ENCODE results near the gene MMP24.

MMP24 gene

DNA sequence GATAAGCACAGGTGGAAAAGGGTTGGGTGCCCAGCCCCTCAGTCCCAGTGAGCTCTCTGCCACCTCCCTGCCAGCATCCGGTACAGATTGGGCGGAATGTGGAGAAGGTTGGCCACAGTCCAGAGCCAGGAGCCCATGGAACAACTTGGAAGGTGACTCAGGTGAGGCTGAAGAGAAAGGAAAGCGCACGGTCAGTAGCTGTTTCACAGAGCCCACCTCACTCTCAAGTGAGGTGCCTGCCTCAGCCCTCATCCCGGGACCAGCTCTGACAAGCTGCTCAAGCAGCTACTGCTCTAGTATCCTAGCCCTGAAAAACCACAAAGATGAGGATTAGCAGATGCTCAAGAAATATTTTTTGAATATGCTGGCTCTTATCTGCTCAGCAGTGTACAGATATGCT is 52.5 kb downstream of the MMP24 start:
- DNase-seq (ENCODE audit: low spot score) = no peak

DNA sequence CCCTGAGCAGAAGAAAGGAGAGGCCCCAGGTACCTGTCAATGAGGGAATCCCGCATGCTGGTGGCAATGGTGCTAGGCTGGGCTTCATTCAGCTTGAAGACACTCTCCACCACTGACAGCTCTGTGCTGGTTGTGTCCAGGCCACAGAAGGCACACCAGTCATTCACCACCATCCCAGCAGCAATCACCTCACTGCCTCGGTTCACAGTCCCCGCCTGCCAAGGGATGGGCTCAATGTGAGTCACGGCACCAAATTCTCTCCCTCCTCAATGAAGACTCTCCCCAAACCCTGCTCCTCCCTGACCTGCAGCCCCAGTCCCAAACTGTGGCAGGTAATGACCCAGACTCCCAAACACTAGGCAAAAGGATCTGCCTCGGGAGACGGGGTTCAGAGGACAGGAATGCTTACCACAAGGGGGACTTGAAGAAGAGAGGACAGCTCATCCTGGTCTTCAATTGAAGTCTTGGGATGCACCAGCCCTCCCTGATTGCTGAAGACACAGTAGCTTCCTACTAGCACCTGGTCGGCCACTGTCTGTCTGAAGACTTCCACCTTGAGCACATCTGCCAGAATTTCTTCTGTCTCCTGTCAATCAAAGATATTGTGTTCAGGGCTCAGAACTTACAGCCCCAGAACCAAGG is 53.2 kb downstream of the MMP24 start:
- no peak for DNase-seq (ENCODE audit: low spot score)

- no peak for DNase-seq (ENCODE audit: low spot score)
Measured at GRCh38 chr20:35280523-35280922, 54.0 kb downstream of the MMP24 start.

DNA sequence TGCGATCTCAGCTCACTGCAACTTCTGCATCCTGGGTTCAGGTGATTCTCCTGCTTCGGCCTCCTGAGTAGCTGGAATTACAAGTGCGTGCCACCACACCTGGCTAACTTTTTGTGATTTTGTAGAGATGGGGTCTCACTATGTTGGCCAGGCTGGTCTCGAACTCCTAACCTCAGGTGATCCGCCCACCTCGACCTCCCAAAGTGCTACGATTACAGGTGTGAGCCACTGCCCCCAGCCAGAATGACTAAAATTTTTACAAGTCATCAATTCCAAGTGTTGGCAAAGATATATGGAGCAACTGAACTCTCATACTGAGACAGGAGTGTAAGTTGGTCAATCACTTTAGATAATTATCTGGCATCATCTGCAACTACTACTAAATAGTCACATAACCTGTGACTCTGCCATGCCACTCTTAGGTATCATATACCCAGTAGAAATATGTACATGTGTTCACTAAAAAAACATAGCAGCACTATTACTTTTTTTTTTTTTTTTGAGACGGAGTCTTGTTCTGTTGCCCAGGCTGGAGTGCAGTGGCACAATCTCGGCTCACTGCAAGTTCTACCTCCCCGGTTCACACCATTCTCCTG is 55.1 kb downstream of the MMP24 start:
- DNase-seq (ENCODE audit: low spot score) = no peak

DNA sequence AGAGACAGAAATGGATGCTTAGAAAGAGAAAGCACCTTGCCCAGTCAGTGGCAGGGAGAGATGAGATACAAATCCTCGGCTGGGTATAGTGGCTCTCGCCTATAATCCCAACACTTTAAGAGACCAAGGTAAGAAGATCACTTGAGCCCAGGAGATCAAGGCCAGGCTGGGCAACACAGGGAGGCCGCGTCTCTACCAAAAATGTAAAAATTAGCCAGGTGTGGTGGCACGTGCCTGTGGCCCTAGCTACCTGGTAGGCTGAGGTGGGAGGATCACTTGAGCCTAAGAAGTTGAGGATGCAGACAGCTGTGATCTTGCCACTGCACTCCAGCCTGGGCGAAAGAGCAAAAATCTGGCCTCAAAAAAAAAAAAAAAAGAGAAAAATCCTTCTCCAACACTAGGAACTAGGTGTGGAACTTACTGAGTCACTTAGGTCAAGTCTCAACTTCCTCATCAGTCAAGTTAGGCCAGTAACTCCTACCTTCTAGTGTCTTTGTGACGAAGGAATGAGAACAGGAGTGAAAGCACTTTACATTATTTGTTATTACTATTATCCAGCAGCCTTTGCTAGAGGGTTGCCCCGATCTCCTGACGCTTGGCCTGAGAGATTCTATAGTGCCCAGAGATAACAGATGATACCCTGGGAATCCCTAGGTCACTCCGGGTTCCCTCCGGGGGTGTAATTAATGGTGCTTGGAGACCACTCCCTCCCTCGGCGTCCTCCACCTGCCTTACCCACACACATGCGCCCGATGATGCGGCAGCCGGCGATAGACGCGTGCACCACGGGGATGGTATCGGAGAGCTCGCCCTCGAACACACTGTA is 57.2 kb downstream of the MMP24 start:
- DNase-seq (ENCODE audit: low spot score) = no peak

- peak; percentile 96 for DNase-seq (ENCODE audit: low spot score)
Measured at GRCh38 chr20:35284267-35284991, 57.9 kb downstream of the MMP24 start, which contains the start of gene EIF6. Gene EIF6 (minus strand): TSS chr20:35284772. CDS start chr20:35284487, 285 bp downstream.

DNA sequence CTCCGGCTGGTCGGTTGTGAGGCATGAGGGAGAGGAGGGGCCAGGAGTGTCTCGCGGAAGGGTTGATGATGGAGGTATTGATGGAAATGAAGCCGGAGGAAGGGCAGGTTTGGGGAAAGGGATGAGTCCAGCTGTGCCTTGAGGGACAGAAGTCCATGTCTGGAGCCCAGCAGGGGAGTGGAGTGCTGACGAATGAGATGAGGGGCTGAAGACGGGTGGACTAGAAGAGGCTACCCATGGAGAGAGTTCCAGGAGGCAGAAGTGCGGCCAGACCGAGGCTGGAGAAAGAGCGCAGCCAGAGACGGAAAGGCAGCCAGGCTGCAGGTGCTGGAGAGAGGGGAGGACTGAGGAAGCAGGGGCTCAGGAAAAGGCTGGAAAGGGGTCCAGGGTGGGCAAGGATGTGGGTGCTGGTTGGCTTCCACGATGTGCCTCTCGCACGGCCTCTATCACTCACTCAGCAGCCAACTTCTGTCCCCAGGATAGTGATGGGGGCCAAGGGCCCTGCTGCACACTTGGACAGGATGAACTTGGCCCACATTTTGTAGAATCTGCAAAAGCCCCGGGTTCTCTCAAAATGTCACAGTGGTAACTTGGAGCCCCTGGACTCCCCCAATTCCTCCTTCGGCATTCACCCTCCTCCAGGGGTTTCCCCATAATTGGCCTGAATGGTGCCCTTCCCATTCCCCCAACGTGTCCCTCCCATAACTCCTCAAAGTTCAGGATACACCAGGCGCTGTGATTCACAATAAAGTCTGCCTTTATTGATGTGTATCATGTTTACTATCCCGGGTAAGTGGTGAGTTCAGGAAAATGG is 58.7 kb downstream of the MMP24 start:
- no peak for DNase-seq (ENCODE audit: low spot score)

DNA sequence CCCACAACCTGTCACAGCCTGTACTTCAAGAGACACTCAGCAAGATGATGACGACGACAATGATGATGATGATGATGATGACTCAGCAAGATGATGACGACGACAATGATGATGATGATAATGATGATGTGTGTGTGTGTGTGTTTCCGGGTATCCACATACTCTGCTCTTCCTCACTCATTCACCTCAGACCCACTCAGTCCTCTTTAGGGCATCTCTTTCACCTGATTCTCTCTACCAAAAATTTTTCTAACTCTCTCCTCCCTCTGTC is 59.3 kb downstream of the MMP24 start:
- no peak for DNase-seq (ENCODE audit: low spot score)

- DNase-seq (ENCODE audit: low spot score) = no peak
Measured at GRCh38 chr20:35286077-35286898, 59.8 kb downstream of the MMP24 start.

DNA sequence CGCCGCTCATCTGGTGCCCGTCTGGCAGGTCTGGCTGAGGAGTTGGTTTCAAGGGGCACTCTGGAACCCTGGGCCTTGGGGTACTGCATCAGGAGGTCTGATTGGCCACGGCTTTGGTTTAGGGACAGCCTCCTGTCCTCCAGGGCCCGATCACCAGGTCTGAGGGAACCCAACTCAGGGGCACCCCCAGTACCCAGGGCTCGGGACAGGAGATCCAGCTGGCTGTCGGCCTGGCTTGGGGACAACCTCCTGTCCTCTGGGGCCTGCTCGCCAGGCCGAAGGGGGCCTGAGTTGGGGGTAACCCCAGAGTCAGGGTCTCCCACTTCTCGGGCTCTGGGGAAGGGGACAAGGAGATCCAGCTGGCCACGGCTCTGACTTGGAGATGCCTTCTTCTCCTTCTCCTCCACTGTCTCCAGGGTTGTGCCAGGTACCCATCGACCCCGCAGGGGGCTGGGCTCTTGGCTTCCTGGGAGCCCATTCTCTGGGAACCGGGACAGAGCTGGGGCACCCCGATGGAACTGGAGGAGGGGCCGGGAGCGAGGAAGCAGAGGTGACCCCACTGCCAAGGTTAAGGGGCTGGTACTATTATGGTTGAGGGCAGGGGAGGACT is 60.5 kb downstream of the MMP24 start:
- DNase-seq (ENCODE audit: low spot score) = no peak

DNA sequence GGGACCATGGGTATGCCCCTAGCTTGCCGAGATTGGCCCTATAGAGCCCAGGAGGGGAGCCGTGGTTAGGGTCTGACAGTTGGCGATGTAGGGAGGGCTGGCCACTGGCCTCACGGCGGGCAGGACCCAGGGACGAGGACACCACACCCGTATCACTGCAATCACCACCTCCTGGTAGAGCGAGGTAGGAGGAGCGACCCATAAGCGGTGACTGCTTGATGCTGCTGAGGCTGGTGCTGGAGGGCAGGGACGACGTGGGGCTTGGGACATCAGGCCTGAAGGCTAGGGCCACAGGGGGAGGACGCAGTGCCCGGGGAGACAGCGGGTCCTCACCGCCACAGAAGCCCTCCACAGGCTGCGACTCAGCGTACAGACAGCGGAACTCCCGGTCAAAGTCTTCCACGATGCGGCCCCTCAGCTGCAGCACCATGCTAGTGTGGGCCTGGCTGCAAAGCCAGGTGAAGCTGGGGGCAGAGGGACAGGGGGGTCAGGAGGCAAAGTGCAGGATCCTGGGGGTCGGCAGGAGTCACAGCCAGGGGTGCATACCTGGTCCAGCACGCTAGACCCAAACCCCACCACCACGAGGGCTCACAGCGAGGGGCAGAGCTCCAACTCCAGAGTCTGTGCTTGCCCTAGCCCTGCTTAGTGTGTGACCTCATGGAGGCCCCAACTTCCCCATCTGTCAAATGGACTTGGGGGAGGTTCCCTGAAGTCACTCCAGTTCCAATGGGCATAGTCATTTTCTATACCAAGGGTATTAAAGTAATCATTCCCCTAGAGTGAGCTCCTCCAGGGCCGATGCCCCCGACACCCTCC is 61.2 kb downstream of the MMP24 start:
- DNase-seq (ENCODE audit: low spot score) = no peak

GRCh38 chr20:35288325-35289060 is 62.0 kb downstream of the MMP24 start:
- DNase-seq (ENCODE audit: low spot score) = no peak

GRCh38 chr20:35290186-35290886 is 63.8 kb downstream of the MMP24 start:
- no peak for DNase-seq (ENCODE audit: low spot score)

DNA sequence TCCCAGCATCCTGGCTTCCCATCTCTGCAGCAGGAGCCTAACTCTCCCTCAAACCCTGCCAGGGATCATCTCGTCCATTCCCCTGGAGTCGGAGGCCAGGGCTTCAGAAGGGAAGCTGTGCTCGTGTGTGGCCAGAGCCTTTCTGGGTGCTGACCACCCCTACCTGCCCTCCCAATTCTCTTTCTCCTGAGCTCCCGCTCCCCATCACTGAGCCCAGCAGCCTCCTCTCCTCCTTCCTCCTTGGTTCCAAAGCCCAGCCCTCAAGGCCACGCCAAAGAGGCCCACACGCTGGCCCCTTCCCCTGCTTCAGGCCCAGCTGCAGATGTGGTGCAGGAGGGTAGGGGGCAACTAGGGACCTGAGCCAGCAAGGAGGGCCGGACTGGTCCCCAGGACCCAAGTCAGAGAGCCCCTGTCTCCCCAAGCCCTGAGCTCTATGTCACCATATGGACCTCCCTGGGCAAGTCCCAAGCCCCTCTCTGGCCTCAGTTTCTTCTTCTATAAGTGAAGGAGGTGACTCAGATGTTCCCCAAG is 64.5 kb downstream of the MMP24 start:
- no peak for DNase-seq (ENCODE audit: low spot score)

GRCh38 chr20:35291654-35292503 is 65.4 kb downstream of the MMP24 start, which contains the start of gene FAM83C:
Gene FAM83C (minus strand): TSS chr20:35292425. CDS start chr20:35292304, 121 bp downstream.
- no peak for DNase-seq (ENCODE audit: low spot score)

GRCh38 chr20:35292504-35293285 is 66.2 kb downstream of the MMP24 start:
- no peak for DNase-seq (ENCODE audit: low spot score)

Measured in D341Med (cell line).